SH-SY5Y (cell line): ENCODE data around the gene GCNT1.

Source experiments
- GATA2 ChIP-seq: IDR thresholded peaks from 2 replicates; pipeline ENCODE4 v1.6.1; 2011; ENCODE audit warnings: mild to moderate bottlenecking, low read depth, low read length
- GATA3 ChIP-seq: IDR thresholded peaks from 2 replicates; pipeline ENCODE4 v1.6.1; 2011; ENCODE audit warnings: low read depth, mild to moderate bottlenecking, low read length, moderate library complexity

DNA sequence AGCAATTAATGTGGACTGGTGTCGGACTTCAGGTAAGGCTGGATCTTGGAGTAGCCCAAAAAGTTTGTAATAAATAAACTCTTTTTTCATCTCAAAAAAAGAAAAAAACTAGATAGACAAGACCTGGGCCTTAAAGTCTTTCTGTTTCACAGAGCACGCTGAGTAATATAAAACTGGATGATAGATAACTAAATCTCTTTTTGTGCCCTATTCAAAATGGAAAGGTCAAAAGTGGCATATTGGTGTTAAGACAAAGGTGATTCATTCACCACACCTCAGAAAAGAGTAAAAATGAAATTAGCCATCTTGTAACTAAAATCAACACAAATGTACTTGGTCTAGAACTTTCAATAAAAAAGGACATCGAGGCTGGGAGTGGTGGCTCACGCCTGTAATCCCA lies 34.5 kb upstream of the GCNT1 start:
- TF ChIP-seq GATA2, result no peak
- TF ChIP-seq GATA3, result no peak
